Adipocyte (in vitro differentiated cells): ENCODE measurements around the gene TBC1D14.

ENCODE experiments used
- DNase-seq: peaks from one replicate; pipeline ENCODE4 v3.0.0-alpha.2; 2015; ENCODE audit warnings: low read depth
- H3K27me3 ChIP-seq: replicated peaks from 2 replicates; pipeline ENCODE4 v1.7.0; 2013; ENCODE audit warnings: mild to moderate bottlenecking, low read length, moderate library complexity; ENCODE audit not compliant: control insufficient read depth, insufficient read depth
- H3K36me3 ChIP-seq: 2 replicates; pipeline ENCODE4 v1.7.0; 2013; ENCODE audit warnings: low read length, mild to moderate bottlenecking, moderate library complexity; ENCODE audit not compliant: control insufficient read depth, insufficient read depth, severe bottlenecking
- H3K4me1 ChIP-seq: 2 replicates; pipeline ENCODE4 v1.7.0; 2013; ENCODE audit warnings: mild to moderate bottlenecking, low read length, moderate library complexity; ENCODE audit not compliant: control insufficient read depth, insufficient read depth
- H3K4me3 ChIP-seq: 2 replicates; pipeline ENCODE4 v1.7.0; 2013; ENCODE audit warnings: mild to moderate bottlenecking, low read length, moderate library complexity
- H3K9ac ChIP-seq: 2 replicates; pipeline ENCODE4 v1.7.0; 2013; ENCODE audit warnings: mild to moderate bottlenecking, low read length, moderate library complexity
- H3K9me3 ChIP-seq: 2 replicates; pipeline ENCODE4 v1.7.0; 2013; ENCODE audit warnings: mild to moderate bottlenecking, low read length, moderate library complexity; ENCODE audit not compliant: control insufficient read depth

Gene TBC1D14

GRCh38 chr4:7021355-7021754 is 111.7 kb downstream of the TBC1D14 start:
- H3K9ac ChIP-seq, result no peak overlapping the region
- H3K9me3 ChIP-seq, result no peaks in the 10 kb centered on the region
- no peaks in the 10 kb centered on the region for H3K27me3 ChIP-seq
- peaks cover 10% of the 10 kb centered on the region for H3K4me1 ChIP-seq
- DNase-seq, result no peak
- peaks cover 25% of the 10 kb centered on the region for H3K36me3 ChIP-seq
- H3K4me3 ChIP-seq, result no peak overlapping the region

GRCh38 chr4:7021930-7022664 is 112.5 kb downstream of the TBC1D14 start:
- H3K4me1 ChIP-seq, result peaks cover 10% of the 10 kb centered on the region
- DNase-seq, result peak; percentile 86
- H3K9me3 ChIP-seq, result no peaks in the 10 kb centered on the region
- peak overlapping the region; percentile 60 for H3K9ac ChIP-seq
- no peak overlapping the region for H3K4me3 ChIP-seq
- H3K36me3 ChIP-seq, result peaks cover 28% of the 10 kb centered on the region
- no peaks in the 10 kb centered on the region for H3K27me3 ChIP-seq

- Histone ChIP-seq H3K36me3 (peaks cover 35% of the 10 kb centered on the region), H3K9ac (no peak overlapping the region), H3K27me3 (no peaks in the 10 kb centered on the region), H3K9me3 (no peaks in the 10 kb centered on the region), H3K4me1 (peaks cover 10% of the 10 kb centered on the region), H3K4me3 (no peak overlapping the region)
- DNase-seq, result no peak
Observed at GRCh38 chr4:7023486-7023885, 113.9 kb downstream of the TBC1D14 start.

- peaks cover 35% of the 10 kb centered on the region for H3K36me3 ChIP-seq
- no peaks in the 10 kb centered on the region for H3K9me3 ChIP-seq
- no peaks in the 10 kb centered on the region for H3K27me3 ChIP-seq
- DNase-seq, result no peak
- H3K9ac ChIP-seq, result no peak overlapping the region
- H3K4me3 ChIP-seq, result no peak overlapping the region
- peaks cover 10% of the 10 kb centered on the region for H3K4me1 ChIP-seq
Observed at GRCh38 chr4:7023901-7024300, 114.3 kb downstream of the TBC1D14 start.

- no peak overlapping the region for H3K9ac ChIP-seq
- H3K4me1 ChIP-seq, result peaks cover 10% of the 10 kb centered on the region
- peaks cover 35% of the 10 kb centered on the region for H3K36me3 ChIP-seq
- DNase-seq, result no peak
- no peaks in the 10 kb centered on the region for H3K9me3 ChIP-seq
- H3K4me3 ChIP-seq, result no peak overlapping the region
- no peaks in the 10 kb centered on the region for H3K27me3 ChIP-seq
Observed at GRCh38 chr4:7024336-7024890, 114.8 kb downstream of the TBC1D14 start.

- Histone ChIP-seq H3K4me3 (no peak overlapping the region), H3K9me3 (no peaks in the 10 kb centered on the region), H3K4me1 (peaks cover 10% of the 10 kb centered on the region), H3K27me3 (no peaks in the 10 kb centered on the region), H3K9ac (no peak overlapping the region), H3K36me3 (peaks cover 38% of the 10 kb centered on the region)
- no peak for DNase-seq
Observed at GRCh38 chr4:7025040-7025602, 115.5 kb downstream of the TBC1D14 start.

- no peak overlapping the region for H3K9ac ChIP-seq
- H3K36me3 ChIP-seq, result peaks cover 44% of the 10 kb centered on the region
- peaks cover 10% of the 10 kb centered on the region for H3K4me1 ChIP-seq
- no peaks in the 10 kb centered on the region for H3K9me3 ChIP-seq
- H3K27me3 ChIP-seq, result no peaks in the 10 kb centered on the region
- no peak for DNase-seq
- no peak overlapping the region for H3K4me3 ChIP-seq
Observed at GRCh38 chr4:7026107-7026506, 116.5 kb downstream of the TBC1D14 start.

GRCh38 chr4:7027284-7027683 is 117.7 kb downstream of the TBC1D14 start:
- Histone ChIP-seq H3K36me3 (peaks cover 53% of the 10 kb centered on the region), H3K9ac (no peak overlapping the region), H3K9me3 (no peaks in the 10 kb centered on the region), H3K27me3 (no peaks in the 10 kb centered on the region), H3K4me3 (no peak overlapping the region), H3K4me1 (peaks cover 3% of the 10 kb centered on the region)
- DNase-seq, result no peak

GRCh38 chr4:7027913-7028312 is 118.3 kb downstream of the TBC1D14 start:
- Histone ChIP-seq H3K4me1 (no peaks in the 10 kb centered on the region), H3K9ac (no peak overlapping the region), H3K9me3 (no peaks in the 10 kb centered on the region), H3K27me3 (no peaks in the 10 kb centered on the region), H3K36me3 (peaks cover 56% of the 10 kb centered on the region), H3K4me3 (no peak overlapping the region)
- no peak for DNase-seq

GRCh38 chr4:7029212-7029611 is 119.6 kb downstream of the TBC1D14 start:
- DNase-seq, result no peak
- Histone ChIP-seq H3K9ac (no peak overlapping the region), H3K36me3 (peaks cover 47% of the 10 kb centered on the region), H3K9me3 (no peaks in the 10 kb centered on the region), H3K4me3 (no peak overlapping the region), H3K4me1 (no peaks in the 10 kb centered on the region), H3K27me3 (no peaks in the 10 kb centered on the region)

GRCh38 chr4:7029921-7030320 is 120.3 kb downstream of the TBC1D14 start:
- DNase-seq, result no peak
- Histone ChIP-seq H3K4me1 (peaks cover 5% of the 10 kb centered on the region), H3K36me3 (peaks cover 46% of the 10 kb centered on the region)

More at GRCh38 chr4:7029921-7030320, 120.3 kb downstream of the TBC1D14 start:
- no peaks in the 10 kb centered on the region for H3K27me3 ChIP-seq
- no peak overlapping the region for H3K4me3 ChIP-seq
- H3K9ac ChIP-seq, result no peak overlapping the region
- no peaks in the 10 kb centered on the region for H3K9me3 ChIP-seq
